Caco-2 (cell line): ENCODE measurements around the gene WDR48. TPM values are rescaled to one million over a fixed set of nuclear protein-coding genes. Genes with fewer than 3 reads are reported as not detected.
A peak's percentile ranks its signal among the peaks of the same experiment; 100 is the strongest.

Source experiments
- BruUV-seq: library from RNA; stranded (reverse); fragments of 400-500 nt; replicated peaks from 2 replicates; lab custom pipeline; 2021; lab: Mats Ljungman, UMichigan
- CTCF ChIA-PET: fragments of 300-600 bp; sonication (Branson Sonifier 250); formaldehyde crosslinking; loops from one replicate; lab custom pipeline; 2022; ENCODE audit warnings: antibody characterized with exemption; lab: Charles Lee
- POLR2A ChIA-PET: fragments of 300-600 bp; sonication (Branson Sonifier 250); formaldehyde crosslinking; loops from one replicate; lab custom pipeline; 2022; ENCODE audit warnings: antibody characterized with exemption; lab: Charles Lee
- DNase-seq, 2 experiments: peaks; one replicate each; pipeline versions ENCODE4 v3.0.0 to v3.0.0-alpha.2; 2020 to 2022
- H3K27me3 ChIP-seq: replicated peaks from 2 replicates; pipeline ENCODE4 v1.6.0; 2011; ENCODE audit warnings: low read length; ENCODE audit not compliant: control insufficient read depth, insufficient read depth
- H3K36me3 ChIP-seq: 2 replicates; pipeline ENCODE4 v1.5.1; 2011; ENCODE audit warnings: low read length; ENCODE audit not compliant: control insufficient read depth, insufficient read depth
- H3K4me1 ChIP-seq: fragments of 250-450 bp; sonication (Bioruptor Pico); 2 replicates; pipeline ENCODE4 v1.5.1; 2020; ENCODE audit warnings: mild to moderate bottlenecking
- H3K4me3 ChIP-seq: 2 replicates; pipeline ENCODE4 v1.5.1; 2011; ENCODE audit warnings: low read depth, mild to moderate bottlenecking, control low read depth, low read length
- H3K9me3 ChIP-seq: fragments of 250-450 bp; sonication (Bioruptor Pico); 2 replicates; pipeline ENCODE4 v1.5.1; 2020; ENCODE audit warnings: mild to moderate bottlenecking, moderate library complexity
- H3K27ac Mint-ChIP-seq: one replicate; pipeline ENCODE4 v1.8.0; 2022; ENCODE audit warnings: mixed read lengths; ENCODE audit not compliant: unreplicated experiment
- H3K27me3 Mint-ChIP-seq: one replicate; pipeline ENCODE4 v1.8.0; 2022; ENCODE audit warnings: mixed read lengths; ENCODE audit not compliant: insufficient read depth, unreplicated experiment
- H3K36me3 Mint-ChIP-seq: one replicate; pipeline ENCODE4 v1.8.0; 2022; ENCODE audit warnings: mild to moderate bottlenecking, mixed read lengths; ENCODE audit not compliant: insufficient read depth, unreplicated experiment
- H3K4me1 Mint-ChIP-seq: one replicate; pipeline ENCODE4 v1.8.0; 2022; ENCODE audit warnings: low read depth, mixed read lengths; ENCODE audit not compliant: unreplicated experiment
- H3K4me3 Mint-ChIP-seq: one replicate; pipeline ENCODE4 v1.8.0; 2022; ENCODE audit warnings: mild to moderate bottlenecking, moderate library complexity, mixed read lengths; ENCODE audit not compliant: unreplicated experiment
- H3K9me3 Mint-ChIP-seq: one replicate; pipeline ENCODE4 v1.8.0; 2022; ENCODE audit warnings: mixed read lengths; ENCODE audit not compliant: unreplicated experiment
- CTCF ChIP-seq, 2 experiments: fragments of 200-600 bp in 1 of 2; IDR thresholded peaks; 1 replicate in 1 of 2; 2 replicates in 1 of 2; pipeline versions ENCODE4 v1.5.1 to v1.8.0; 2011 to 2022; ENCODE audit warnings: antibody characterized with exemption in 1 of 2, control low read depth in 1 of 2, inconsistent platforms in 1 of 2, low read depth in 1 of 2, low read length in 1 of 2, mild to moderate bottlenecking in 1 of 2, moderate library complexity in 1 of 2; ENCODE audit not compliant: insufficient read depth in 1 of 2, severe bottlenecking in 1 of 2, unreplicated experiment in 1 of 2
- intact Hi-C: fragments of 100-400 bp; cut with micrococcal nuclease; formaldehyde crosslinking; loops from one replicate; pipeline ENCODE4 v1.10.0; 2022; ENCODE audit not compliant: unreplicated experiment
- total RNA-seq: library from RNA; stranded (reverse); gene quantifications from 2 replicates; pipeline ENCODE4 v1.2.3, GENCODE V29; 2022

WDR48 gene
- total RNA-seq, 1 experiment from 2014 or later, result 27.6 TPM

GRCh38 chr3:39064646-39065045 is 12.8 kb downstream of the WDR48 start:
- Histone ChIP-seq H3K9me3 (no peaks in the 10 kb centered on the region), H3K4me1 (no peaks in the 10 kb centered on the region; the same call in 1 of the 2 replicates), H3K36me3 (no peaks in the 10 kb centered on the region), H3K4me3 (no peak overlapping the region), H3K27me3 (no peaks in the 10 kb centered on the region)
- intact Hi-C loops, result loop anchor here (1.0 kb wide), 2 partner anchors 33 to 43 kb away; no protein-coding TSS in a partner anchor
- Mint-ChIP-seq H3K27ac (no peak overlapping the region), H3K27me3 (no peaks in the 10 kb centered on the region), H3K36me3 (peaks cover 5% of the 10 kb centered on the region), H3K9me3 (no peaks in the 10 kb centered on the region), H3K4me3 (no peak overlapping the region), H3K4me1 (peaks cover 13% of the 10 kb centered on the region)
- no peak for TF ChIP-seq CTCF (IDR thresholded peaks at IDR 0.05; ENCODE audit: insufficient read depth in 1 of 2, low read depth in 1 of 2, low read length in 1 of 2, severe bottlenecking in 1 of 2, unreplicated experiment in 1 of 2)
- BruUV-seq, result no TSS peak
- POLR2A ChIA-PET, result no interaction called here
- CTCF ChIA-PET, result no interaction called here
- DNase-seq, result no peak

GRCh38 chr3:39065197-39065596 is 13.4 kb downstream of the WDR48 start:
- Histone ChIP-seq H3K9me3 (no peaks in the 10 kb centered on the region), H3K4me3 (no peak overlapping the region), H3K4me1 (no peaks in the 10 kb centered on the region; the same call in 1 of the 2 replicates), H3K36me3 (no peaks in the 10 kb centered on the region), H3K27me3 (no peaks in the 10 kb centered on the region)
- Mint-ChIP-seq H3K27me3 (no peaks in the 10 kb centered on the region), H3K36me3 (peaks cover 5% of the 10 kb centered on the region), H3K4me3 (no peak overlapping the region), H3K4me1 (peaks cover 13% of the 10 kb centered on the region), H3K9me3 (no peaks in the 10 kb centered on the region), H3K27ac (no peak overlapping the region)
- TF ChIP-seq CTCF (IDR thresholded peaks at IDR 0.05; ENCODE audit: insufficient read depth in 1 of 2, low read depth in 1 of 2, low read length in 1 of 2, severe bottlenecking in 1 of 2, unreplicated experiment in 1 of 2), result peak; percentile 42 to 59
- DNase-seq, result peak in 1 of 2 experiments; percentile 41
- ChIA-PET CTCF (no interaction called here), POLR2A (no interaction called here)
- no TSS peak for BruUV-seq
- intact Hi-C loops, result loop anchor here (1.0 kb wide), 2 partner anchors 34 to 44 kb away; no protein-coding TSS in a partner anchor

- no TSS peak for BruUV-seq
- H3K27ac Mint-ChIP-seq, result no peak overlapping the region
- no peaks in the 10 kb centered on the region for H3K9me3 Mint-ChIP-seq
- H3K27me3 ChIP-seq, result no peaks in the 10 kb centered on the region
- no peaks in the 10 kb centered on the region for H3K9me3 ChIP-seq
- no peak for DNase-seq
- intact Hi-C loops, result no loop called here
- H3K4me1 ChIP-seq, result no peaks in the 10 kb centered on the region
- H3K36me3 ChIP-seq, result peaks cover under 1% of the 10 kb centered on the region; the same call in 1 of the 2 replicates
- H3K27me3 Mint-ChIP-seq, result no peaks in the 10 kb centered on the region
- ChIA-PET CTCF (no interaction called here), POLR2A (no interaction called here)
- no peak overlapping the region for H3K4me3 Mint-ChIP-seq
- no peak for TF ChIP-seq CTCF (IDR thresholded peaks at IDR 0.05; ENCODE audit: insufficient read depth in 1 of 2, low read depth in 1 of 2, low read length in 1 of 2, severe bottlenecking in 1 of 2, unreplicated experiment in 1 of 2)
- H3K36me3 Mint-ChIP-seq, result no peaks in the 10 kb centered on the region
- H3K4me3 ChIP-seq, result no peak overlapping the region
- H3K4me1 Mint-ChIP-seq, result peaks cover 4% of the 10 kb centered on the region
These were observed 15.5 kb downstream of the WDR48 start for GRCh38 chr3:39067286-39067685.
